ENCODE results near the gene IGF1. TPM values are rescaled to one million over a fixed set of nuclear protein-coding genes. Genes with fewer than 3 reads are reported as not detected.

Gene IGF1
- total RNA-seq, 2 experiments from 2014 or later: 1.1 to 2.5 TPM

- Mint-ChIP-seq H3K9me3 (ENCODE audit: low read depth) (no peaks in the 10 kb centered on the region), H3K4me1 (peaks cover 4% of the 10 kb centered on the region), H3K27ac (no peak overlapping the region), H3K27me3 (peaks cover 17% of the 10 kb centered on the region), H3K36me3 (peaks cover 1% of the 10 kb centered on the region), H3K4me3 (no peak overlapping the region)
- CTCF ChIA-PET: interaction anchor here (1.1 kb wide), 1 partner anchor 44 kb away, joined by 3 read pairs; no protein-coding TSS in a partner anchor
- DNase-seq (no peak), ATAC-seq (no peak)
Measured at GRCh38 chr12:102441077-102441596, 39.2 kb downstream of the IGF1 start.

- no peak for ATAC-seq
- Mint-ChIP-seq H3K27ac (no peak overlapping the region), H3K4me3 (no peak overlapping the region), H3K36me3 (peaks cover 1% of the 10 kb centered on the region), H3K9me3 (ENCODE audit: low read depth) (no peaks in the 10 kb centered on the region), H3K4me1 (peaks cover 4% of the 10 kb centered on the region), H3K27me3 (peaks cover 8% of the 10 kb centered on the region)
- DNase-seq: no peak
- CTCF ChIA-PET: interaction anchor here (1.1 kb wide), 1 partner anchor 45 kb away, joined by 3 read pairs; no protein-coding TSS in a partner anchor
Measured at GRCh38 chr12:102439426-102440405, 40.6 kb downstream of the IGF1 start.

- no peak overlapping the region for H3K27ac Mint-ChIP-seq
- no peak for DNase-seq
- CTCF ChIA-PET: no interaction called here
- peaks cover 8% of the 10 kb centered on the region for H3K27me3 Mint-ChIP-seq
- no peaks in the 10 kb centered on the region for H3K9me3 Mint-ChIP-seq (ENCODE audit: low read depth)
- H3K36me3 Mint-ChIP-seq: peaks cover 1% of the 10 kb centered on the region
- H3K4me3 Mint-ChIP-seq: no peak overlapping the region
- peaks cover 4% of the 10 kb centered on the region for H3K4me1 Mint-ChIP-seq
- ATAC-seq: no peak
Measured at GRCh38 chr12:102438827-102439210, 41.5 kb downstream of the IGF1 start.

DNA sequence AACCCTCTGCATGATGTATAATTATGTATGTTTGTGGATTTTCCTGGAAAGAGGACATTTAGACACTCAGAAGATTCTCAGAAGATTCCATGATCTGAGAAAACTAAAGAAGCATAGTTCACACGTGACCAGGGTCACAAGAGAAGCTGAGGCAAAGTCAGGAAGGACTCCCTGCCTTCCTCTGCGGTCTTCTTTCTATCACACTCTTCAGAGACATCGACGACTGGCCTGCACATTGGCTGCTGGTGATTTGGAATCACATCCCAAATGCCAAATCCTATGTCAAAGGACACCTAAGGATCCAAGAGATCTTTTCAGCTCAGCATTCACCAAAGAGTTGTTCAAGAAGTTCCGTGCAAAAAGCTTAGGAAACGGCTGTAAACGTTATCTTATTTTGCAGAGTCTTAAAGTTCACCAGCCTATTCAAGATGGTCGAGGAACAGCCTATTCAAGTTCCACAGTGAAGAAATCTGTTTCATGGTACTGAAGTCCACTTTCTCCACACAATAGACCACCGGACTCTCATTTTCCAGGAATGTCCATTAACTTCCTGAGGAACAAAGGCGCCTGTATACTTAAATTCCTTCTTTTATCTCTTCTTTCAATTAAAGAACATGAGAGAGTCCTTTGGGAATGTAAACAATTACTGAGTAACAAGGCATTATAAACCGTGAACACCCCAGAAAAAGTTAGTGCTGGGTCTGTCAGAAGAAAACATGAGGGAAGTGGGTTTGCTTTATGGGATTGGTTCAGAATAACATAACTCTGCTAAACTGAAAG is 42.1 kb downstream of the IGF1 start:
- CTCF ChIA-PET: no interaction called here
- Mint-ChIP-seq H3K27ac (no peak overlapping the region), H3K36me3 (peaks cover 1% of the 10 kb centered on the region), H3K27me3 (peaks cover 8% of the 10 kb centered on the region), H3K4me3 (no peak overlapping the region), H3K9me3 (ENCODE audit: low read depth) (no peaks in the 10 kb centered on the region), H3K4me1 (peaks cover 4% of the 10 kb centered on the region)
- no peak for DNase-seq
- no peak for ATAC-seq

GRCh38 chr12:102437511-102437910 is 42.9 kb downstream of the IGF1 start:
- DNase-seq (no peak), ATAC-seq (no peak)
- Mint-ChIP-seq H3K36me3 (peaks cover 1% of the 10 kb centered on the region), H3K4me1 (peaks cover 4% of the 10 kb centered on the region), H3K27ac (no peak overlapping the region), H3K4me3 (no peak overlapping the region), H3K27me3 (peaks cover 12% of the 10 kb centered on the region), H3K9me3 (ENCODE audit: low read depth) (no peaks in the 10 kb centered on the region)
- CTCF ChIA-PET: interaction anchor here (1.2 kb wide), 1 partner anchor 16 kb away, joined by 3 read pairs; no protein-coding TSS in a partner anchor

DNA sequence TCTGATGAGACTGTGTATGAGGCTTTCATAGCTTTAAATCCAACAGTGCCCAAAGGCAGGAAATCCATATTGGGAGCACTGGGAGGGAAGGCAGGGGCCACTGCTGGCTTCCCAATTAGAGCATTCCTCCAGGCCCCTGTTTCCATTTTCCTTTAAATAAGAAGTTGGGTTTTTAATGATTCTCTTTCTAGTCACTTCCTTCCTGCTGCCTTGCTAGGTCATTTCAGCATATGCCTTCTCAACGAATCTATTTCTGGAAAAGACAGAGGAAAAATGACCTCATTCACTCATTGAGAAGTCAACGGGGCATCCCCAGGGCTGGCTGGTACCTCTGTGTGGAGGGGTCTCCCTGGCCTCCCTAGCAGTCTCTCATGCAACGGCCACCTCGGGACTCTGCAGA is 43.5 kb downstream of the IGF1 start:
- DNase-seq: no peak
- Mint-ChIP-seq H3K36me3 (peaks cover 1% of the 10 kb centered on the region), H3K4me1 (peaks cover 4% of the 10 kb centered on the region), H3K9me3 (ENCODE audit: low read depth) (no peaks in the 10 kb centered on the region), H3K4me3 (no peak overlapping the region), H3K27me3 (peaks cover 14% of the 10 kb centered on the region), H3K27ac (no peak overlapping the region)
- CTCF ChIA-PET: interaction anchor here (0.7 to 1.2 kb wide), 2 partner anchors 15 to 48 kb away, joined by 3 read pairs; no protein-coding TSS in a partner anchor
- no peak for ATAC-seq

- no peak for ATAC-seq
- DNase-seq: no peak
- CTCF ChIA-PET: interaction anchor here (0.7 kb wide), 1 partner anchor 49 kb away, joined by 3 read pairs; no protein-coding TSS in a partner anchor
- Mint-ChIP-seq H3K4me3 (no peak overlapping the region), H3K36me3 (peaks cover 1% of the 10 kb centered on the region), H3K27me3 (peaks cover 14% of the 10 kb centered on the region), H3K27ac (no peak overlapping the region), H3K9me3 (ENCODE audit: low read depth) (no peaks in the 10 kb centered on the region), H3K4me1 (no peaks in the 10 kb centered on the region)
Measured at GRCh38 chr12:102435827-102436436, 44.4 kb downstream of the IGF1 start.

- DNase-seq (no peak), ATAC-seq (no peak)
- Mint-ChIP-seq H3K9me3 (ENCODE audit: low read depth) (no peaks in the 10 kb centered on the region), H3K4me1 (no peaks in the 10 kb centered on the region), H3K4me3 (no peak overlapping the region), H3K36me3 (no peaks in the 10 kb centered on the region), H3K27ac (no peak overlapping the region), H3K27me3 (peaks cover 15% of the 10 kb centered on the region)
- CTCF ChIA-PET: no interaction called here
Measured at GRCh38 chr12:102433304-102433703, 47.1 kb downstream of the IGF1 start.

GRCh38 chr12:102430661-102431060 is 49.7 kb downstream of the IGF1 start:
- Mint-ChIP-seq H3K27ac (no peak overlapping the region), H3K27me3 (peaks cover 12% of the 10 kb centered on the region), H3K36me3 (no peaks in the 10 kb centered on the region), H3K9me3 (ENCODE audit: low read depth) (no peaks in the 10 kb centered on the region), H3K4me3 (no peak overlapping the region), H3K4me1 (no peaks in the 10 kb centered on the region)
- DNase-seq (no peak), ATAC-seq (no peak)
- CTCF ChIA-PET: no interaction called here

GRCh38 chr12:102429211-102430154 is 50.9 kb downstream of the IGF1 start:
- Mint-ChIP-seq H3K27ac (no peak overlapping the region), H3K27me3 (peaks cover 16% of the 10 kb centered on the region), H3K4me1 (no peaks in the 10 kb centered on the region), H3K36me3 (no peaks in the 10 kb centered on the region), H3K9me3 (ENCODE audit: low read depth) (no peaks in the 10 kb centered on the region), H3K4me3 (no peak overlapping the region)
- CTCF ChIA-PET: no interaction called here
- ATAC-seq: no peak
- no peak for DNase-seq

DNA sequence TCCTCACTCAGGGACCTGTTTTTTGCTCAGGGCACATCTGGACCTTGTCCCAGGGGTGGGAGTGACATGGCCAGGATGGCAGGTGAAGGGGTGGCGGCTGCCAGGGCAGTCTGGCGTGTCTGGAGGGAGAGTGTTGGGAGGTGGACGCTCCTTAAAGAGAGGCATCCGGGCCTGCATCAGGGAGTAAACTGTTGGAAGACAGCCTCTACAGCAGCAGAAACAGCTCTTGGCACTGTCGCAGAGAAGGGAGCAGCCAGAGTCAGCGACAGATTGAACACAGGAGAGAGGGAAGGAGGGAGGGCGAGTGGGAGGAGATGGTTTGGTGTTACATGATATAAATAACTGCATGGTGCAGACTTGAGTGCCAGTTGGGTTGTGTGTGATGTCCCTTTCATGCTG is 52.8 kb downstream of the IGF1 start:
- DNase-seq (no peak), ATAC-seq (no peak)
- Mint-ChIP-seq H3K36me3 (peaks cover 1% of the 10 kb centered on the region), H3K27ac (no peak overlapping the region), H3K4me1 (peaks cover 2% of the 10 kb centered on the region), H3K4me3 (no peak overlapping the region), H3K27me3 (peaks cover 12% of the 10 kb centered on the region), H3K9me3 (ENCODE audit: low read depth) (no peaks in the 10 kb centered on the region)
- CTCF ChIA-PET: no interaction called here
